GM19372 (cell line): ENCODE results near the gene NEK1.
"Not testable (repeated sequence)": the region's sequence is repeated elsewhere in the genome, so short reads cannot be mapped to it uniquely, and the experiment has no call there.

Experiments
- ATAC-seq: cut with Tn5 transposase; IDR thresholded peaks from one replicate; pipeline ENCODE4 v1.9.1; 2021; ENCODE audit warnings: mild to moderate bottlenecking, low read depth, moderate library complexity; ENCODE audit not compliant: unreplicated experiment

Gene NEK1

DNA sequence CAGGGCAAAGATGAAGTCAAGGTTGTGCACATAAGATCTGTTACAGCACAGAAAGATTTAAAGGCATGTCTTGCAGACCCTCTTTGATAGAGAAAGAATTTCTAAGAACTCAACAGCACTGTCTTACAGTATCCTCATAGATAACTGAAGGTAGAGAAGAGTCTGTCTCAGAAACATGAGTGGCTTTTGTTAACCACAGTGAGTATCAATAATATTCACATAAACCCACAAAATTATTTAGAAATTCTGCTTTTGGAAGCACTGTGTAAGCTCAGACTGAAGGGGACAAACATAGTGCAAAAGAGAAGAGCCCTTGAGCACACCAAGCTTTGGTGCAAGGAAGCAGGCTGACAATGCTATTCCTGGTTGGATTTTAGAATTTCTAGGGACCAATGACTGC is 175.6 kb downstream of the NEK1 start:
- no peak for ATAC-seq

DNA sequence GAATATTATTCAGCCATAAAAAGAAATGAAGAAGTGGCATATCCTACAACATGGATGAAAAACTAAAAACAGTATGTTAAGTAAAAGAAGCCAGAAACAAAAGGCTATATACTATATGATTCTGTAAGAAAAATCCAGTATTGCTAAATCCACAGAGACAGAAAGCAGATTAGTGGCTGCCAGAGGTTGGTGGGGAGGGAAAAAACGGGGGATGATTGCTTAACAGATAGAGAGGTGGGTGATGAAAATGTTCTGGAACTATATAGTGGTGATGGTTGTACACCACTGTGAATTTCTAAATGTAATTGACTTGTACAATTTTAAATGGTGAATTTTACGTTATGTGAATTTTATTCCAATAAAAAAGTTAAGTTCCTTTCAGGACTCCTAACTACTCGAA is 184.0 kb downstream of the NEK1 start:
- ATAC-seq = no peak

DNA sequence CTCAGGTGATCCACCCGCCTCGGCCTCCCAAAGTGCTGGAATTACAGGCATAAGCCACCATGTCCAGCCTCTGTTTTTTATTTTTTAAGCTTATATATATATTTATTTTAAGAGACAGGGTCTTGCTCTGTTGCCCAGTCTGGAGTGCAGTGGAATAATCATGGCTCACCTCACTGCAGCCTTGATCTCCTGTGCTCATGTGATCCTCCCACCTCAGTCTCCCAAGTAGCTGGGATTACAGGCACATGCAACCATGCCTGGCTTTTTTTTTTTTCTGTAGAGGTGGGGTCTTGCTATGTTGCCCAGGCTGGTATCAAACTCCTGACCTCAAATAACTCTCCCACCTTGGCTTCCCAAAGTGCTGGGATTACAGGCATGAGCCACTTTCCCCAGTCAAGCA is 184.7 kb downstream of the NEK1 start:
- ATAC-seq = not testable (repeated sequence)

DNA sequence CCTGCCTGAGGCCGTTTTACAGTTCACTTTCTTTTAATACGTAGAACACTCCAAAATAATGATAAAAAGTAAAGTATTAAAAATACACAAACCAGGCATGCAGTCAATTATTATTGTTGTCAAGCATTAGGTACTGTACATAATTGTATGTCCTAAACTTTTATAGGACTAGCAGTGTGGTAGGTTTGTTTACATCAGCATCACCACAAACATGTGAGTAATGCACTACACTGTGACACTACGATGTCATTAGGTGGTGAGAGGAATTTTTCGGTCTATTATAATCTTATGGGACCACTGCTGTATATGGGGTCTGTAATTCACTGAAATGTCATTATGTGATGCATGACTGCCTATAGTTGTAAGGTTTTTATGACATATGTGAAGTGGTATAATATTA is 192.1 kb downstream of the NEK1 start:
- no peak for ATAC-seq

DNA sequence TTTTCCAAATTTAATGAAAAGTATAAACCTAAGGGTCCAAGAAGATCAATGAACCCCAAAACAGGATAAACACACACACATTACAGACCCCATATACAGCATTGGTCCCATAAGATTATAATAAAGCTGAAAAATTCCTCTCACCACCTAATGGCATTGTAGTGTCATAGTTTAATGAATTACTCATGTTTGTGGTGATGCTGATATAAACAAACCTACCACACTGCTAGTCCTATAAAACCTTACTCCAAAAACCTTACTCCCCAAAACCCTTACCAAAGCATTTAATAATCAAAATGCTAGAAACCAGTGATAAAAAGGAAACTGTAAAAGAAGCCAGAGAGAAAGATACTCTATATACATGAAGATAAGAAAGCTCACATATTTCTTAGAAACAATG is 193.5 kb downstream of the NEK1 start:
- ATAC-seq = no peak

DNA sequence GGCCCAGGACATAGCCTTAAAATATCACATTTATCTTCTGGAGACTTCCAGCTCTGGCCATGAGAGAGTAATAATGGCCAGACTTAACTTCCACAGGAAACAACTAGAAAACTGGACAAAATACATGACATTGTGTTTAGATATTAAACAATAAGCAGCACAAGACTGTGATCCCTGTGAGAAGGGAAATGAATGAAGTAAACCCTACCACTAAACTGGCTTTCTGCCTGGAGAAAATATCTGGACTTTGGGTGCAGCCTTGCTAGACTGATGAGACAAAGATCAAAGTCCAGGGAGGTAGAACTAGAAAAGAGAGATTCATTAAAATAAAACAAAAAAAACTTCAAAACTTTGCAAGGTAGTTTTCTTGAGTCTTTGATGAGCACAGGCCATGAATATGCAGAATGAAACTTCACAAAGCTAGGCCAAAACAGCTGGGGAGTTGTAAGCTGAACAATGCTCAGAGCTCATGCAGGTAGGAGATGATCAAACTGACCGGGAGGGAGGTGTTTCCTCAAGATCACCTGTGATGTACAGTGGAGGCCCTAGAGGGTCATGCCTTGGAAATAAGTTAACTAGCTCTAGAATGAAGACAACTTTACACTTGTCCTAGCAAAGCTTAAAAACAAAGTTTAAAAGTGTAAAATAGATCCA is 194.6 kb downstream of the NEK1 start:
- ATAC-seq = no peak

GRCh38 chr4:169416997-169417396 is 195.4 kb downstream of the NEK1 start:
- no peak for ATAC-seq

GRCh38 chr4:169416461-169416860 is 195.9 kb downstream of the NEK1 start:
- no peak for ATAC-seq

GRCh38 chr4:169414913-169415312 is 197.5 kb downstream of the NEK1 start:
- ATAC-seq = no peak

DNA sequence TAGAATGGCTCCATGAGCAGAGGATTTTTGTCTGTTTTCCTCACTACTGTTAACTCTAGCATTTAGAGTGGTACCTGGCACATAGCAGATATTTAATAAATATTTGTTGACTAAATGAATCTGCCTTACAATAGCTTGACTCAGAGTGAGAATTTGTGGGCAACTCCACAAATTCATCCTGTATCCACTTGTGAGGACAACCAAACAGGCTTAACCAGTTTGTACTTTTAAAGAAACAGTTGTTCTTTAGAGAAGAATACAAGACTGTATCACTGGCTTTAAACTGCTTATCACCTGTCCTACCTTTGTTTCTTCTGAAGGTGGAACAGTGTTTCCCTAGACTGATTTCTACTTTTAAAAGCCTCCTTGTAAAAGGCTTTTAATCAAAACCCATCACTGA is 200.3 kb downstream of the NEK1 start:
- no peak for ATAC-seq

DNA sequence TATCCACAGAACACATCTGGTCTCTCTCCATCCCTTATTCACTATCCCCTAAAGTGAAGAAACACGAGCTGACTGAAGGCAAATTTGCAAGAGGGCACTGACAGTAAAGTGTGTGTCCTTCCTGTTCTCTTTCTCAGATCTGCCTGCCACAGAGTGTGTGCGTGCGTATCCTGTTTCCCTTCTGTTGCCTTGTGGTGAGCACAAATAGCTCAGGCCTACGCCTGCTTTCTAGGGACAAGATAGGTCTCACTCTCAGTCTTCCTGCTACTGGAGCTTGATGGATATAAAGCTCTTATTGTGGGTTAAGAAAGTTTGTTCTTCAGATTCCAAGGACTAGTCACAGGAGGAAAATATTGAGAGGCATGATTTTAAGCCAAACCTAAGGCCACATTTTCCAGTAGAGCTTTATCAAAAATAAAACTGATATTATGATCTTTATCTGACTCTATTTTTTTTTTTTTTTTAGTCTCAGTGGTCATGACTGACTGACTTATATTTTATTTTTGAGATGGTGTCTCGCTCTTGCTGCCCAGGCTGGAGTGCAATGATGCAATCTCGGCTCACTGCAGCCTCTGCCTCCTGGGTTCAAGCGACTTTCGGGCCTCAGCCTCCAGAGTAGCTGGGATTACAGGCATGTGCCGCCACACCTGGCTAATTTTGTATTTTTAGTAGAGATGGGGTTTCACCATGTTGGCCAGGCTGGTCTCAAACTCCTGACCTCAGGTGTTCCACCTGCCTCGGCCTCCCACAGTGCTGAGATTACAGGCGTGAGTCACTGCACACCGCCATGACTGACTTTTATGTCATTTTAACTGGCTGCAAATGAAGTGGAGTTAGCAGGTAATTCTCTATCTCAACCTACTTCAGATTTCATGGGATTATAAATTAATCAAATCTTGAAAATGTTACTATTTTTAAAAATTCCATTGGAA is 201.3 kb downstream of the NEK1 start:
- ATAC-seq = peak; percentile 96

- ATAC-seq = no peak
Measured at GRCh38 chr4:169407217-169407845, 205.1 kb downstream of the NEK1 start.

DNA sequence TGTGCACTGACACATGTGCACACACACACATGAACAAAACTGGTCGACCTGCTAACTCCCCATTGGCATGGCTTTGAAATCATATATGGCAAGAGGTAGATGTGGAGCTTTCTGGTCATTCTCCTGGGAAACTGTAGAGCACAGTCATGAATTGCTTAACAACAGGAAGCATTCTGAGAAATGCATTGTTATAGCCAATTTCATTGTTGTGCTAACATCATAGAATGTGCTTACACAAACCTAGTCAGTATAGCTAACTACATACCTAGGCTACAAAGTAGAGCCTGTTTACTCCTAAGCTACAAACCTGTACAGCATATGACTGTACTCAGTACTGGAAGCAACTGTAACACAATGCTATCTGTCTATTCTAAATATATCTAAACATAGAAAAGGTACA is 207.4 kb downstream of the NEK1 start:
- ATAC-seq = no peak

- no peak for ATAC-seq
Measured at GRCh38 chr4:169400832-169401231, 211.6 kb downstream of the NEK1 start.

DNA sequence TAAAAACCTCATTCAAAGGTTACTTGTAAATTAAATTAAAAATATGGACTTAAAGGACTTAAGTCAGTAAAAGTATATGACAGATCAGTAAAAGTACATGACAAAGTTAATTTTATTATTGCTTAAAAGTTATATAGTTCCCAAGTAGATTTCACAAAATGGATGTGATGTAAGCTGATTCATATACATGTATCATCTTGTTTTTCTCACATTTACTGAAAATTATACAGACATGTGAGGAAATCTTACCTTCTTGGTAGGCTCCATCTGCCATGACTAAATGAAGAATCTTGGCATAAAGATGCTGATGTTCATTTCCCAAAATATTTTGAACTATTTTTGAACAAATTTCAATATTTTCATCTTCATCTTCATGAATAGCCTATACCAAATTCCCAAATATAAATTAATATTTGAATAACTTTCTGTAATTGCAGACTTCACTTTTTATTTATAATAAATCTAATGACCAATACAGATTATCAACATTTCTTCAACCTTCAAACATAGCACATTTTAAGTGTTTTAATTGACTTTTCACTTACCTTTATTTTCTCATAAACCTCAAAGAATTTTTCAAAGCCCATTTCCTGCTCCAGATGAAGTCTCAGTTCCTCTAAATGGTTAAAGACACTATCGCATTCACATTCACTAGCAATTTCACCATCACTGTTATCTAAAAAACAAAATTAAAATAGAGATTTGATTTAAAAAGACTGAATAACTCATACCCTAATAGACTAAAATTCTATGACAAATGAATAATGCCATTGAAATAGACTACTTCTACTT is 212.2 kb downstream of the NEK1 start:
- no peak for ATAC-seq

DNA sequence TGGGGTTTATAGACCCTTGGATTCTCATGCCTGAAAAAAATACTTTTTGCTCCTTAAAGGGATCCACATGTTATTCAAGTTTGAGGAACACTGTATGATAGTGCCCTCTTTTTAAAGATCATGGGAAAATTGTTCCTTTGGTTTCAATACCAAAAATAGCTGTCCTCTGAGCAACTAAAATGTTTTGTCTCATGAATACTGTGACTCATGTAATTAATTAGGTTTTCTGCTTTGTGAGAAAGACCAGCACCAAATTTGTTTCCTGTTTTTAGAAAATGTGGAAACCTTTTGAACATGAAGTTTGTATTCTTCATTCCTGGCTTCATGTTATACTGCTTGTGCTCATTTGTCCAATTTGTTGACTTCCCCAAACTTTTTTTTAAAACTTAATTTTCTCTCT is 214.1 kb downstream of the NEK1 start:
- ATAC-seq = no peak

DNA sequence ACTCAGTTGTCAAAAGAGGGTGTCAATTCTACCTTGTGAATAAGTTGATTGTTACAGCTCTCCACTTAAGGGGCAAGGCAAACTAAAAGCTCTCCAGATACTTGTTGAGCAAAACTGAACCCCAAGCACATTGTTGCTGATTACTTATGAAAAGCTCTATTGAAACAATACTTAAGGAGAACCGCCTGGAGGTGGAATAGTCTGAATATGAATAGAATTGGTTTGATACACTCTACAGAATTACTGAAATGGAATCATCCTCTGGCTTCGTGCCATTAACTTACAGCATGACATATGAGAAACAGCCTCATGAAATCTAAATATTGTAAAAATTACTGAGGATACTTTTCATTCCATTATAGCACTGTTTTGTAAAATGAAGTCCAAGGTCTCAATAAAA is 214.6 kb downstream of the NEK1 start:
- ATAC-seq = no peak

DNA sequence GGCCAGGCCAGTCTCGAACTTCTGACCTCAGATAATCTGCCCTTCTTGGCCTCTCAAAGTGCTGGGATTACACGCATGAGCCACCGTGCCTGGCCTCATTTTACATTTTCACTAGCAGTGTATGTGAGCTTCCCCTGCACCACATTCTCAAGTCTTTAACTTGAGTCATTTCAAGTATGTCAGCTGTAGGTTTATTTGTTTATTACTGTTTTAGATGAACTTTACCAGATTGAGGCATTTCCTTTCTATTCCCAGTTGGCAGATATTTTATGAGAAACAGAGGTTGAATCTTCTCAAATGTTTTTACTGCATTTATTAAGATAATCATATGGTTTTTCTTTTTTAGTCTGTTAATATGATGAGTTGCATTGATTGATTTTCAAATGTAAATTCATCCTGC is 227.0 kb downstream of the NEK1 start:
- ATAC-seq = no peak

DNA sequence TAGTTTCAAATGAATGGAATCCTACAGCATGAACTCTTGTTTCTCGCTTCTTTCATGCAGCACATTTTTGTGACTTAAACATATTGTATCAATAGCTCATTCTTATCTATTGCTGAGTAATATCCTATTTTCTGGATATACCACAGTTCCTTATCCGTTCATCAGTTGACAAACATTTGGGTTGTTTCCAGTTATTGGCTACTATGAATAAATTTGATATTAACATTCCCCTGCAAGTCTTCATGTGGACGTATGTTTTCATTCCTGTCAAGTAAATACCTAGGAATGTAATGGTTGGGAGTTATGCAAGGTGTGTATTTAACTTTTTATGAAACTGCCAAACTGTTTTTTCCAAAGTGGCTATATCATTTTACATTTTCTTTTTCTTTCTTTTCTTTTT is 227.6 kb downstream of the NEK1 start:
- no peak for ATAC-seq

- ATAC-seq = no peak
Measured at GRCh38 chr4:169383724-169384123, 228.7 kb downstream of the NEK1 start.

- ATAC-seq = no peak
Measured at GRCh38 chr4:169379688-169380087, 232.7 kb downstream of the NEK1 start.
